Caco-2 (cell line): Measurements from ENCODE around the gene CARD6. TPM values are rescaled to one million over a fixed set of nuclear protein-coding genes. Genes with fewer than 3 reads are reported as not detected.
A peak's percentile ranks its signal among the peaks of the same experiment; 100 is the strongest.
"Not testable (repeated sequence)": the region's sequence is repeated elsewhere in the genome, so short reads cannot be mapped to it uniquely, and the experiment has no call there.

Source experiments
- BruUV-seq: library from RNA; stranded (reverse); fragments of 400-500 nt; replicated peaks from 2 replicates; lab custom pipeline; 2021; lab: Mats Ljungman, UMichigan
- CTCF ChIA-PET: fragments of 300-600 bp; sonication (Branson Sonifier 250); formaldehyde crosslinking; loops from one replicate; lab custom pipeline; 2022; ENCODE audit warnings: antibody characterized with exemption; lab: Charles Lee
- POLR2A ChIA-PET: fragments of 300-600 bp; sonication (Branson Sonifier 250); formaldehyde crosslinking; loops from one replicate; lab custom pipeline; 2022; ENCODE audit warnings: antibody characterized with exemption; lab: Charles Lee
- DNase-seq, 2 experiments: peaks; one replicate each; pipeline versions ENCODE4 v3.0.0 to v3.0.0-alpha.2; 2020 to 2022
- H3K27me3 ChIP-seq: replicated peaks from 2 replicates; pipeline ENCODE4 v1.6.0; 2011; ENCODE audit warnings: low read length; ENCODE audit not compliant: control insufficient read depth, insufficient read depth
- H3K36me3 ChIP-seq: 2 replicates; pipeline ENCODE4 v1.5.1; 2011; ENCODE audit warnings: low read length; ENCODE audit not compliant: control insufficient read depth, insufficient read depth
- H3K4me1 ChIP-seq: fragments of 250-450 bp; sonication (Bioruptor Pico); 2 replicates; pipeline ENCODE4 v1.5.1; 2020; ENCODE audit warnings: mild to moderate bottlenecking
- H3K4me3 ChIP-seq: 2 replicates; pipeline ENCODE4 v1.5.1; 2011; ENCODE audit warnings: low read depth, mild to moderate bottlenecking, control low read depth, low read length
- H3K9me3 ChIP-seq: fragments of 250-450 bp; sonication (Bioruptor Pico); 2 replicates; pipeline ENCODE4 v1.5.1; 2020; ENCODE audit warnings: mild to moderate bottlenecking, moderate library complexity
- H3K27ac Mint-ChIP-seq: one replicate; pipeline ENCODE4 v1.8.0; 2022; ENCODE audit warnings: mixed read lengths; ENCODE audit not compliant: unreplicated experiment
- H3K27me3 Mint-ChIP-seq: one replicate; pipeline ENCODE4 v1.8.0; 2022; ENCODE audit warnings: mixed read lengths; ENCODE audit not compliant: insufficient read depth, unreplicated experiment
- H3K36me3 Mint-ChIP-seq: one replicate; pipeline ENCODE4 v1.8.0; 2022; ENCODE audit warnings: mild to moderate bottlenecking, mixed read lengths; ENCODE audit not compliant: insufficient read depth, unreplicated experiment
- H3K4me1 Mint-ChIP-seq: one replicate; pipeline ENCODE4 v1.8.0; 2022; ENCODE audit warnings: low read depth, mixed read lengths; ENCODE audit not compliant: unreplicated experiment
- H3K4me3 Mint-ChIP-seq: one replicate; pipeline ENCODE4 v1.8.0; 2022; ENCODE audit warnings: mild to moderate bottlenecking, moderate library complexity, mixed read lengths; ENCODE audit not compliant: unreplicated experiment
- H3K9me3 Mint-ChIP-seq: one replicate; pipeline ENCODE4 v1.8.0; 2022; ENCODE audit warnings: mixed read lengths; ENCODE audit not compliant: unreplicated experiment
- CTCF ChIP-seq, 2 experiments: fragments of 200-600 bp in 1 of 2; IDR thresholded peaks; 1 replicate in 1 of 2; 2 replicates in 1 of 2; pipeline versions ENCODE4 v1.5.1 to v1.8.0; 2011 to 2022; ENCODE audit warnings: antibody characterized with exemption in 1 of 2, control low read depth in 1 of 2, inconsistent platforms in 1 of 2, low read depth in 1 of 2, low read length in 1 of 2, mild to moderate bottlenecking in 1 of 2, moderate library complexity in 1 of 2; ENCODE audit not compliant: insufficient read depth in 1 of 2, severe bottlenecking in 1 of 2, unreplicated experiment in 1 of 2
- intact Hi-C: fragments of 100-400 bp; cut with micrococcal nuclease; formaldehyde crosslinking; loops from one replicate; pipeline ENCODE4 v1.10.0; 2022; ENCODE audit not compliant: unreplicated experiment
- total RNA-seq: library from RNA; stranded (reverse); gene quantifications from 2 replicates; pipeline ENCODE4 v1.2.3, GENCODE V29; 2022

Gene CARD6
- total RNA-seq, 1 experiment from 2014 or later = 0.14 TPM

- ChIA-PET CTCF (no interaction called here), POLR2A (no interaction called here)
- DNase-seq = no peak
- Histone ChIP-seq H3K9me3 (no peaks in the 10 kb centered on the region), H3K36me3 (no peaks in the 10 kb centered on the region), H3K27me3 (no peaks in the 10 kb centered on the region; the same call in 1 of the 2 replicates), H3K4me1 (no peaks in the 10 kb centered on the region), H3K4me3 (no peak overlapping the region)
- no peak overlapping the region for H3K27ac Mint-ChIP-seq
- no TSS peak for BruUV-seq
- H3K27me3 Mint-ChIP-seq = no peaks in the 10 kb centered on the region
- no peaks in the 10 kb centered on the region for H3K9me3 Mint-ChIP-seq
- intact Hi-C loops = no loop called here
- H3K4me3 Mint-ChIP-seq = no peak overlapping the region
- no peak for TF ChIP-seq CTCF (IDR thresholded peaks at IDR 0.05; ENCODE audit: insufficient read depth in 1 of 2, low read depth in 1 of 2, low read length in 1 of 2, severe bottlenecking in 1 of 2, unreplicated experiment in 1 of 2)
- no peaks in the 10 kb centered on the region for H3K36me3 Mint-ChIP-seq
- H3K4me1 Mint-ChIP-seq = peaks cover 6% of the 10 kb centered on the region
Observed at GRCh38 chr5:40847525-40847924, 6.4 kb downstream of the CARD6 start.

- H3K4me3 ChIP-seq = no peak overlapping the region
- no peak for DNase-seq
- intact Hi-C loops = no loop called here
- TF ChIP-seq CTCF (IDR thresholded peaks at IDR 0.05; ENCODE audit: insufficient read depth in 1 of 2, low read depth in 1 of 2, low read length in 1 of 2, severe bottlenecking in 1 of 2, unreplicated experiment in 1 of 2) = no peak
- no TSS peak for BruUV-seq
- Mint-ChIP-seq H3K27ac (no peak overlapping the region), H3K36me3 (no peaks in the 10 kb centered on the region), H3K4me1 (no peaks in the 10 kb centered on the region), H3K9me3 (no peaks in the 10 kb centered on the region), H3K27me3 (no peaks in the 10 kb centered on the region), H3K4me3 (no peak overlapping the region)
- no peaks in the 10 kb centered on the region for H3K9me3 ChIP-seq
- H3K36me3 ChIP-seq = no peaks in the 10 kb centered on the region
- H3K27me3 ChIP-seq = no peaks in the 10 kb centered on the region; the same call in 1 of the 2 replicates
- CTCF ChIA-PET = no interaction called here
- POLR2A ChIA-PET = no interaction called here
- no peaks in the 10 kb centered on the region for H3K4me1 ChIP-seq
Observed at GRCh38 chr5:40853632-40854192, 12.5 kb downstream of the CARD6 start.

GRCh38 chr5:40860711-40861110 lies 19.5 kb downstream of the CARD6 start:
- CTCF ChIA-PET = no interaction called here
- H3K9me3 Mint-ChIP-seq = peaks cover 20% of the 10 kb centered on the region
- intact Hi-C loops = no loop called here
- BruUV-seq = no TSS peak
- Histone ChIP-seq H3K4me1 (no peaks in the 10 kb centered on the region), H3K9me3 (0 out of 2 replicates have a peak, but pooled peaks cover 3% of the 10 kb centered on the region), H3K27me3 (no peaks in the 10 kb centered on the region), H3K36me3 (no peaks in the 10 kb centered on the region), H3K4me3 (no peak overlapping the region)
- no peak for DNase-seq
- H3K27ac Mint-ChIP-seq = no peak overlapping the region
- no peaks in the 10 kb centered on the region for H3K27me3 Mint-ChIP-seq
- no peaks in the 10 kb centered on the region for H3K4me1 Mint-ChIP-seq
- TF ChIP-seq CTCF (IDR thresholded peaks at IDR 0.05; ENCODE audit: insufficient read depth in 1 of 2, low read depth in 1 of 2, low read length in 1 of 2, severe bottlenecking in 1 of 2, unreplicated experiment in 1 of 2) = no peak
- H3K4me3 Mint-ChIP-seq = no peak overlapping the region
- POLR2A ChIA-PET = no interaction called here
- peaks cover 6% of the 10 kb centered on the region for H3K36me3 Mint-ChIP-seq

- H3K4me1 Mint-ChIP-seq, BruUV-seq, H3K36me3 ChIP-seq, POLR2A ChIA-PET, H3K4me3 ChIP-seq, H3K27me3 Mint-ChIP-seq, H3K27ac Mint-ChIP-seq, H3K4me1 ChIP-seq, intact Hi-C loops, H3K27me3 ChIP-seq, H3K36me3 Mint-ChIP-seq, CTCF ChIA-PET, H3K4me3 Mint-ChIP-seq, H3K9me3 ChIP-seq: not testable (repeated sequence)
- DNase-seq = peak in 1 of 2 experiments; percentile 25
- H3K9me3 Mint-ChIP-seq = peaks cover 20% of the 10 kb centered on the region
Observed at GRCh38 chr5:40865004-40865403, 23.8 kb downstream of the CARD6 start.
